AG10803 (cell line): ENCODE results near the gene MZB1.

Source experiments
- DNase-seq: peaks from one replicate; pipeline ENCODE4 v3.0.0; 2010; ENCODE audit warnings: low read depth
- H3K4me3 ChIP-seq: 2 replicates; pipeline ENCODE4 v1.5.1; 2011; ENCODE audit warnings: mild to moderate bottlenecking, low read length, control low read depth
- TF ChIP-seq, protein P1 (sequence below): conservative IDR thresholded peaks from 2 replicates; pipeline ENCODE4 v1.5.1; 2011; ENCODE audit warnings: mild to moderate bottlenecking, low read length, control low read depth, inconsistent platforms

The MZB1 gene

DNA sequence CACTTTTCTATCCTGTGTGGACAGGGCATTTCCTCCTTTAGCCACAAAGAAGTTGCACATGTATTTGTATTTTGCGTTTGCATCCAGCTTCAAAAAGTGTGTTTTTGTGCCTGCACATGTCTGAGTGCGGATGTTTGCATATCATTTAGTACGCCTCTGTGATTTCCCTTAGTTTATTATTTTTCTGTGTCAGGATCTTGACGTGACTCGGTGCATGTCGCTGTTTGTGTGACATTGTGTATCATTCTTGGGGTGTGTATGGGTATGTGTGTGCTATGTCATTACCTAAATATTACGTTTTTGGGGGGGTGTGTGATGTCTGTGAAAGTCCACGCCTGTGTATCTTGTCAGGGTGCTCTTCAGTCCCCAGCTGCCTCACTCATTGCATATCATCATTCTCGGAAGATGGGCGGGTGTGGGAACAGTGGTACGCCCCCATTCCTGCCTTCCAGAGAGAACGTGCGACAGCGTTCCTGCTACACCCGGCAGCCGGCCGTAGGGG is 48.5 kb downstream of the MZB1 start:
- TF ChIP-seq, protein P1, sequence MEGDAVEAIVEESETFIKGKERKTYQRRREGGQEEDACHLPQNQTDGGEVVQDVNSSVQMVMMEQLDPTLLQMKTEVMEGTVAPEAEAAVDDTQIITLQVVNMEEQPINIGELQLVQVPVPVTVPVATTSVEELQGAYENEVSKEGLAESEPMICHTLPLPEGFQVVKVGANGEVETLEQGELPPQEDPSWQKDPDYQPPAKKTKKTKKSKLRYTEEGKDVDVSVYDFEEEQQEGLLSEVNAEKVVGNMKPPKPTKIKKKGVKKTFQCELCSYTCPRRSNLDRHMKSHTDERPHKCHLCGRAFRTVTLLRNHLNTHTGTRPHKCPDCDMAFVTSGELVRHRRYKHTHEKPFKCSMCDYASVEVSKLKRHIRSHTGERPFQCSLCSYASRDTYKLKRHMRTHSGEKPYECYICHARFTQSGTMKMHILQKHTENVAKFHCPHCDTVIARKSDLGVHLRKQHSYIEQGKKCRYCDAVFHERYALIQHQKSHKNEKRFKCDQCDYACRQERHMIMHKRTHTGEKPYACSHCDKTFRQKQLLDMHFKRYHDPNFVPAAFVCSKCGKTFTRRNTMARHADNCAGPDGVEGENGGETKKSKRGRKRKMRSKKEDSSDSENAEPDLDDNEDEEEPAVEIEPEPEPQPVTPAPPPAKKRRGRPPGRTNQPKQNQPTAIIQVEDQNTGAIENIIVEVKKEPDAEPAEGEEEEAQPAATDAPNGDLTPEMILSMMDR, result no peak
- no peak for DNase-seq
- H3K4me3 ChIP-seq, result peak overlapping the region; percentile 100

DNA sequence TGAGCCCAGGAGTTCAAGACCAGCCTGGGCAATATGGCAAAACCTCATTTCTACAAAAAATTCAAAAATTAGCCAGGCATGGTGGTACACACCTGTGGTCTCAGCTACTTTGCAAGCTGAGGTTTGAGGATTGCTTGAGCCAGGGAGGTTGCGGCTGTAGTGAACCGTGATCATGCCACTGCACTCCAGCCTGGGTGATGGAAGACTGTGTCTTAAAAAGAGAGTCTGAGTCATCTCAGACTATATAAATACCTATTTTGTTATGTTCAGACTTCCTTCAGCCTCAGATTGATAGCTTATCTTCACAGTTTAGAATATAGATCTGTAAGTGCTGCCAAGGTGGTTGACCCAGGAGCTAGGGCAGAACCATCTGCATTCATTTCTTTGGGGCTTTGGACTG is 49.7 kb downstream of the MZB1 start:
- DNase-seq, result no peak
- TF ChIP-seq, protein P1, result no peak
- no peak overlapping the region for H3K4me3 ChIP-seq
